IPS-15b (cell line): ENCODE data around the gene SNX21.

Experiments
- H3K27me3 ChIP-seq: one replicate; pipeline ENCODE4 v1.6.1; 2013; ENCODE audit warnings: low read length; ENCODE audit not compliant: control insufficient read depth, insufficient read depth
- H3K36me3 ChIP-seq: one replicate; pipeline ENCODE4 v1.6.1; 2013; ENCODE audit warnings: low read length; ENCODE audit not compliant: control insufficient read depth, insufficient read depth
- H3K4me1 ChIP-seq: one replicate; pipeline ENCODE4 v1.6.1; 2013; ENCODE audit warnings: mild to moderate bottlenecking, low read length; ENCODE audit not compliant: control insufficient read depth, insufficient read depth
- H3K4me3 ChIP-seq: one replicate; pipeline ENCODE4 v1.5.1; 2013; ENCODE audit warnings: low read depth, low read length
- H3K9ac ChIP-seq: one replicate; pipeline ENCODE4 v1.6.1; 2013; ENCODE audit warnings: low read depth, mild to moderate bottlenecking, low read length
- H3K9me3 ChIP-seq: one replicate; pipeline ENCODE4 v1.6.1; 2013; ENCODE audit warnings: mild to moderate bottlenecking, low read length; ENCODE audit not compliant: control insufficient read depth, insufficient read depth

Gene SNX21

GRCh38 chr20:45857114-45857881 is 23.7 kb downstream of the SNX21 start, which contains the start of the genes ACOT8 and ZSWIM3:
Gene ACOT8, minus strand, starts transcription at chr20:45857392. Its CDS starts 77 bp downstream, at chr20:45857315.
Gene ZSWIM3, plus strand, starts transcription at chr20:45857614. Its CDS starts 212 bp downstream, at chr20:45857826.
- H3K27me3 ChIP-seq = no peaks in the 10 kb centered on the region
- H3K9ac ChIP-seq = peak within 1 kb of the TSS; percentile 66
- peak within 1 kb of the TSS; percentile 87 for H3K4me3 ChIP-seq
- H3K9me3 ChIP-seq = no peaks in the 10 kb centered on the region
- H3K36me3 ChIP-seq = no peaks in the 10 kb centered on the region
- peaks cover 29% of the 10 kb centered on the region for H3K4me1 ChIP-seq

- Histone ChIP-seq H3K9ac (no peak overlapping the region), H3K9me3 (no peaks in the 10 kb centered on the region), H3K36me3 (no peaks in the 10 kb centered on the region), H3K27me3 (no peaks in the 10 kb centered on the region), H3K4me1 (peaks cover 27% of the 10 kb centered on the region), H3K4me3 (peak overlapping the region; percentile 87)
Observed at GRCh38 chr20:45857882-45858216, 24.2 kb downstream of the SNX21 start.

GRCh38 chr20:45859916-45860315 is 26.3 kb downstream of the SNX21 start:
- Histone ChIP-seq H3K36me3 (no peaks in the 10 kb centered on the region), H3K9ac (no peak overlapping the region), H3K4me3 (no peak overlapping the region), H3K9me3 (no peaks in the 10 kb centered on the region), H3K4me1 (peaks cover 18% of the 10 kb centered on the region), H3K27me3 (no peaks in the 10 kb centered on the region)

GRCh38 chr20:45860560-45861220 is 27.1 kb downstream of the SNX21 start:
- no peak overlapping the region for H3K9ac ChIP-seq
- H3K36me3 ChIP-seq = no peaks in the 10 kb centered on the region
- peaks cover 18% of the 10 kb centered on the region for H3K4me1 ChIP-seq
- H3K27me3 ChIP-seq = no peaks in the 10 kb centered on the region
- H3K9me3 ChIP-seq = no peaks in the 10 kb centered on the region
- H3K4me3 ChIP-seq = no peak overlapping the region

GRCh38 chr20:45861221-45862075 is 27.8 kb downstream of the SNX21 start:
- no peak overlapping the region for H3K4me3 ChIP-seq
- no peaks in the 10 kb centered on the region for H3K9me3 ChIP-seq
- no peaks in the 10 kb centered on the region for H3K27me3 ChIP-seq
- H3K4me1 ChIP-seq = peaks cover 13% of the 10 kb centered on the region
- H3K9ac ChIP-seq = no peak overlapping the region
- H3K36me3 ChIP-seq = no peaks in the 10 kb centered on the region

GRCh38 chr20:45863543-45864470 is 30.2 kb downstream of the SNX21 start:
- H3K4me1 ChIP-seq = peaks cover 8% of the 10 kb centered on the region
- H3K9me3 ChIP-seq = no peaks in the 10 kb centered on the region
- no peak overlapping the region for H3K9ac ChIP-seq
- no peaks in the 10 kb centered on the region for H3K27me3 ChIP-seq
- H3K36me3 ChIP-seq = no peaks in the 10 kb centered on the region
- no peak overlapping the region for H3K4me3 ChIP-seq

- Histone ChIP-seq H3K9me3 (no peaks in the 10 kb centered on the region), H3K27me3 (no peaks in the 10 kb centered on the region), H3K4me1 (no peaks in the 10 kb centered on the region), H3K9ac (no peak overlapping the region), H3K36me3 (no peaks in the 10 kb centered on the region), H3K4me3 (no peak overlapping the region)
Observed at GRCh38 chr20:45866454-45866853, 32.9 kb downstream of the SNX21 start.

- no peaks in the 10 kb centered on the region for H3K4me1 ChIP-seq
- no peaks in the 10 kb centered on the region for H3K9me3 ChIP-seq
- H3K9ac ChIP-seq = no peak overlapping the region
- no peaks in the 10 kb centered on the region for H3K27me3 ChIP-seq
- no peak overlapping the region for H3K4me3 ChIP-seq
- H3K36me3 ChIP-seq = no peaks in the 10 kb centered on the region
Observed at GRCh38 chr20:45867136-45867818, 33.7 kb downstream of the SNX21 start.

- no peaks in the 10 kb centered on the region for H3K27me3 ChIP-seq
- H3K36me3 ChIP-seq = no peaks in the 10 kb centered on the region
- no peaks in the 10 kb centered on the region for H3K9me3 ChIP-seq
- no peak overlapping the region for H3K4me3 ChIP-seq
- no peaks in the 10 kb centered on the region for H3K4me1 ChIP-seq
- H3K9ac ChIP-seq = no peak overlapping the region
Observed at GRCh38 chr20:45867819-45868176, 34.2 kb downstream of the SNX21 start.

GRCh38 chr20:45872626-45873025 is 39.0 kb downstream of the SNX21 start:
- Histone ChIP-seq H3K36me3 (no peaks in the 10 kb centered on the region), H3K9me3 (no peaks in the 10 kb centered on the region), H3K4me3 (no peak overlapping the region), H3K9ac (no peak overlapping the region), H3K27me3 (no peaks in the 10 kb centered on the region), H3K4me1 (no peaks in the 10 kb centered on the region)
